Tibial nerve (tissue), 4 donors: ENCODE measurements around the gene ARX. TPM values are rescaled to one million over a fixed set of nuclear protein-coding genes. Genes with fewer than 3 reads are reported as not detected.

Experiments
- DNase-seq, 2 donors: peaks; one replicate each; pipeline ENCODE4 v3.0.0-alpha.2; 2019; ENCODE audit warnings: low spot score in 2 of 2
- H3K27ac ChIP-seq, 4 donors: fragments of 200-600 bp; sonication (generic) in 3 of 4; one replicate each; pipeline ENCODE4 v1.5.1; 2017 to 2019; ENCODE audit warnings: mild to moderate bottlenecking in 1 of 4
- H3K27me3 ChIP-seq, 2 donors: fragments of 200-600 bp; sonication (generic) in 1 of 2; one replicate each; pipeline versions ENCODE4 v1.5.1 to v1.6.0; 2017 to 2019
- H3K36me3 ChIP-seq, 3 donors: fragments of 200-600 bp; sonication (generic); one replicate each; pipeline ENCODE4 v1.5.1; 2018 to 2019
- H3K4me1 ChIP-seq, 4 donors: fragments of 200-600 bp; sonication (generic) in 3 of 4; one replicate each; pipeline ENCODE4 v1.5.1; 2017 to 2019
- H3K4me3 ChIP-seq, 4 donors: fragments of 200-600 bp; sonication (generic) in 3 of 4; one replicate each; pipeline ENCODE4 v1.5.1; 2017 to 2019; ENCODE audit warnings: mild to moderate bottlenecking in 1 of 4, moderate library complexity in 1 of 4
- H3K9me3 ChIP-seq, 4 donors: fragments of 200-600 bp; sonication (generic) in 3 of 4; one replicate each; pipeline ENCODE4 v1.5.1; 2017 to 2019
- EP300 ChIP-seq, 2 donors: sonication (generic); formaldehyde crosslinking; IDR thresholded peaks; one replicate each; pipeline ENCODE4 v1.6.1; 2017; ENCODE audit warnings: antibody characterized with exemption in 2 of 2, mild to moderate bottlenecking in 1 of 2
- POLR2A ChIP-seq, 2 donors: fragments of 450-650 bp; IDR thresholded peaks; one replicate each; pipeline ENCODE4 v1.6.1; 2017; ENCODE audit warnings: antibody characterized with exemption in 2 of 2, mild to moderate bottlenecking in 2 of 2, moderate library complexity in 2 of 2
- WGBS, 2 donors: methylation state at CpG; one replicate each; pipeline ENCODE4 v1.1.5; 2018; 5-methylcytosine and 5-hydroxymethylcytosine counted together
- total RNA-seq, 4 donors: library from RNA; depleted of rRNA; stranded (reverse); fragments of >200 nt; gene quantifications; one replicate each; pipeline ENCODE4 v1.1.0, GENCODE V29; 2016
- TF ChIP-seq, protein P1 (sequence below), 5 experiments: fragments of 200-600 bp in 3 of 5; fragments of 450-650 bp in 2 of 5; sonication (generic) in 3 of 5; IDR thresholded peaks; one replicate each; pipeline ENCODE4 v1.5.1; 2016 to 2019; ENCODE audit warnings: antibody characterized with exemption in 5 of 5, mild to moderate bottlenecking in 3 of 5, moderate library complexity in 2 of 5

ARX gene
- total RNA-seq, 4 donors from 2014 or later = not detected

- no peaks in the 10 kb centered on the region for H3K36me3 ChIP-seq
- H3K27me3 ChIP-seq = peaks cover 2 to 99% of the 10 kb centered on the region in 2 donors
- WGBS, 2 donors = 6 to 23% methylated on average over 15 to 35 of the region's 35 CpGs
- no peaks in the 10 kb centered on the region for H3K9me3 ChIP-seq
- peaks cover 0 to 17% (median 0%) of the 10 kb centered on the region in 4 donors for H3K4me1 ChIP-seq
- DNase-seq = no peak
- no peak overlapping the region for H3K27ac ChIP-seq
- no peak overlapping the region for H3K4me3 ChIP-seq
- TF ChIP-seq, protein P1, sequence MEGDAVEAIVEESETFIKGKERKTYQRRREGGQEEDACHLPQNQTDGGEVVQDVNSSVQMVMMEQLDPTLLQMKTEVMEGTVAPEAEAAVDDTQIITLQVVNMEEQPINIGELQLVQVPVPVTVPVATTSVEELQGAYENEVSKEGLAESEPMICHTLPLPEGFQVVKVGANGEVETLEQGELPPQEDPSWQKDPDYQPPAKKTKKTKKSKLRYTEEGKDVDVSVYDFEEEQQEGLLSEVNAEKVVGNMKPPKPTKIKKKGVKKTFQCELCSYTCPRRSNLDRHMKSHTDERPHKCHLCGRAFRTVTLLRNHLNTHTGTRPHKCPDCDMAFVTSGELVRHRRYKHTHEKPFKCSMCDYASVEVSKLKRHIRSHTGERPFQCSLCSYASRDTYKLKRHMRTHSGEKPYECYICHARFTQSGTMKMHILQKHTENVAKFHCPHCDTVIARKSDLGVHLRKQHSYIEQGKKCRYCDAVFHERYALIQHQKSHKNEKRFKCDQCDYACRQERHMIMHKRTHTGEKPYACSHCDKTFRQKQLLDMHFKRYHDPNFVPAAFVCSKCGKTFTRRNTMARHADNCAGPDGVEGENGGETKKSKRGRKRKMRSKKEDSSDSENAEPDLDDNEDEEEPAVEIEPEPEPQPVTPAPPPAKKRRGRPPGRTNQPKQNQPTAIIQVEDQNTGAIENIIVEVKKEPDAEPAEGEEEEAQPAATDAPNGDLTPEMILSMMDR (IDR thresholded peaks at IDR 0.05) = peak in 2 of 5 experiments; percentile 21 to 31
- TF ChIP-seq EP300 (IDR thresholded peaks at IDR 0.05) = no peak
These were observed 5.2 kb upstream of the ARX start for GRCh38 chrX:25020905-25021449.

GRCh38 chrX:25020391-25020904 is 4.7 kb upstream of the ARX start:
- whole genome bisulfite sequencing, 2 donors = 0 to 27% methylated on average over 4 to 27 of the region's 27 CpGs
- H3K4me1 ChIP-seq = peaks cover 0 to 19% (median 0%) of the 10 kb centered on the region in 4 donors
- no peaks in the 10 kb centered on the region for H3K9me3 ChIP-seq
- peaks cover 2 to 99% of the 10 kb centered on the region in 2 donors for H3K27me3 ChIP-seq
- H3K4me3 ChIP-seq = no peak overlapping the region
- DNase-seq = no peak
- H3K36me3 ChIP-seq = no peaks in the 10 kb centered on the region
- TF ChIP-seq POLR2A (IDR thresholded peaks at IDR 0.05) = no peak
- TF ChIP-seq, protein P1 (IDR thresholded peaks at IDR 0.05) = no peak
- TF ChIP-seq EP300 (IDR thresholded peaks at IDR 0.05) = no peak
- H3K27ac ChIP-seq = no peak overlapping the region

GRCh38 chrX:25019707-25020390 is 4.1 kb upstream of the ARX start:
- Histone ChIP-seq H3K27me3 (peaks cover 2 to 99% of the 10 kb centered on the region in 2 donors), H3K27ac (no peak overlapping the region), H3K4me3 (no peak overlapping the region), H3K36me3 (no peaks in the 10 kb centered on the region), H3K9me3 (no peaks in the 10 kb centered on the region), H3K4me1 (peaks cover 0 to 19% (median 0%) of the 10 kb centered on the region in 4 donors)
- DNase-seq = no peak
- 14 to 40% methylated on average over 20 to 22 of the region's 22 CpGs for WGBS, 2 donors
- TF ChIP-seq POLR2A (IDR thresholded peaks at IDR 0.05) (no peak), EP300 (IDR thresholded peaks at IDR 0.05) (no peak)
- TF ChIP-seq, protein P1 (IDR thresholded peaks at IDR 0.05) = no peak

DNA sequence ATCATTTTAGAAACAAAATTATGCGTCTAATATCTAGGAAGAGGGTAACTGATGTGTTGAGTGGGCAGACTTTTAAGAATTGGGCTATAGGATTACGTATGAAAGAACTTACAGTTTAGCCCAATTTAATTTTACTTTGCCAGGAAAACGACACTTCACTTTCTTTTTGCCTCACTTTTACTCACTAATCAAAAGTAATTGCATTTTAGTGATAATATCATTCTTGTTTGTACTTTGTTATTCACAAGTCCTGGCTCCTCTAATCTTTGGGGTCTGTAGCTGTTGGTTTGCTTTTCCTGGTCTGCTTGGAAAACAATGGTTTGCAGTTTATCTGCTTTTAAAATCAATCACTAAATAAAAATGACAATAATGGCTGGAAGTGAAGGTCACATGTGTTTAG is 2.9 kb upstream of the ARX start:
- Histone ChIP-seq H3K27ac (no peak overlapping the region), H3K36me3 (no peaks in the 10 kb centered on the region), H3K4me1 (peaks cover 0 to 22% (median 0%) of the 10 kb centered on the region in 4 donors), H3K27me3 (peaks cover 2 to 100% of the 10 kb centered on the region in 2 donors), H3K4me3 (no peak overlapping the region), H3K9me3 (no peaks in the 10 kb centered on the region)
- TF ChIP-seq, protein P1 (IDR thresholded peaks at IDR 0.05) = no peak
- no peak for TF ChIP-seq POLR2A (IDR thresholded peaks at IDR 0.05)
- no peak for TF ChIP-seq EP300 (IDR thresholded peaks at IDR 0.05)
- WGBS, 2 donors = 30 to 41% methylated on average over 3 of the region's 3 CpGs
- no peak for DNase-seq

DNA sequence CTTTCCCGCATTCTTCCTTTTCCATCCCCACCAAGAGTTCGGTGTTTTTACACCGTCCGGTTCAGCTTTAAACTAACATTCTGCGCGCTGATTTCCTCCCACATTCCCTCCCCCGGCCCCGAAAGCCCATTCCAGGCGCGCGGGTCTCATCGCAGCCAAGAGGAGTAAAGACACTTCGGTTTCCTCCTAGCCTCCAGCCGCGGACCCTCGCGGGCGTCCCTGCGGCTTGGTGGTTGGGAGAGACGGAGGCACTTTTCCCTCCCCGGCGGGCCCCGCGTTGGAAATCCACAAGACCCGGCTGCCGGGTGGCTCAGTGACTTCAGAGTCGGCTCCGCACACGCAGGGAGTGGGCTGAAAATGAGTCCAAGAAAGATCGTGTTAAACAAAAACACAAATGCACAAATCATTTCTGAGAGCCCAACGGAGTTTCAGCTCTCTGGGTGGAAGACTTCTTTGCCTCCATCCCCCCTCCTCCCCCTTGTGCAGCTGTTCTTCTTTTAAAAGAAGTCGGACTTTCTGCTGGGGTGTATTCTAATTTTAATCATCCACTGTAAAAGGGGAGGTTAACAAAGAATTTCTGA is 2.0 kb upstream of the ARX start:
- Histone ChIP-seq H3K36me3 (no peaks in the 10 kb centered on the region), H3K27ac (no peak overlapping the region), H3K4me3 (no peak overlapping the region), H3K9me3 (no peaks in the 10 kb centered on the region), H3K4me1 (peaks cover 0 to 26% (median 0%) of the 10 kb centered on the region in 4 donors), H3K27me3 (peaks cover 2 to 96% of the 10 kb centered on the region in 2 donors)
- TF ChIP-seq, protein P1 (IDR thresholded peaks at IDR 0.05) = no peak
- no peak for TF ChIP-seq EP300 (IDR thresholded peaks at IDR 0.05)
- no peak for TF ChIP-seq POLR2A (IDR thresholded peaks at IDR 0.05)
- 4 to 29% methylated on average over 21 to 32 of the region's 32 CpGs for WGBS, 2 donors
- no peak for DNase-seq
